ENCODE measurements around the gene TCP11. TPM values are rescaled to one million over a fixed set of nuclear protein-coding genes. Genes with fewer than 3 reads are reported as not detected.

The TCP11 gene
- not detected for total RNA-seq
- long read RNA-seq: 0 reads

- peak; percentile 41 to 61 for ATAC-seq
- intact Hi-C loops (cut with DNase I): loop anchor here in 1 of 2 donors (5.0 to 10.0 kb wide), 4 partner anchors 64 to 266 kb away; no protein-coding TSS in a partner anchor
- peak; percentile 57 for DNase-seq
These were observed at the start of gene TCP11 for GRCh38 chr6:35141007-35141655. TCP11 (minus strand) TSS chr6:35141339; CDS start chr6:35140870, 469 bp downstream.

GRCh38 chr6:35190306-35190705, 49.2 kb upstream of the TCP11 start:
- DNase-seq: no peak
- intact Hi-C loops (cut with DNase I): no loop called here
- no peak for ATAC-seq

GRCh38 chr6:35188886-35189285, 47.7 kb upstream of the TCP11 start:
- intact Hi-C loops (cut with DNase I): no loop called here

GRCh38 chr6:35186571-35186970, 45.4 kb upstream of the TCP11 start:
- DNase-seq (no peak), ATAC-seq (no peak)
- intact Hi-C loops (cut with DNase I): no loop called here

More at GRCh38 chr6:35188886-35189285, 47.7 kb upstream of the TCP11 start:
- DNase-seq (no peak), ATAC-seq (no peak)

- ATAC-seq (no peak), DNase-seq (no peak)
- intact Hi-C loops (cut with DNase I): no loop called here
These were observed 44.8 kb upstream of the TCP11 start for GRCh38 chr6:35185971-35186370.

GRCh38 chr6:35185302-35185681, 44.2 kb upstream of the TCP11 start:
- DNase-seq (peak; percentile 30), ATAC-seq (peak; percentile 47 to 83)

GRCh38 chr6:35184580-35185301, 43.6 kb upstream of the TCP11 start:
- no peak for ATAC-seq
- intact Hi-C loops (cut with DNase I): no loop called here
- DNase-seq: no peak

More at GRCh38 chr6:35185302-35185681, 44.2 kb upstream of the TCP11 start:
- intact Hi-C loops (cut with DNase I): no loop called here

- intact Hi-C loops (cut with DNase I): no loop called here
- ATAC-seq: no peak
- DNase-seq: no peak
These were observed 42.8 kb upstream of the TCP11 start for GRCh38 chr6:35183935-35184334.

- intact Hi-C loops (cut with DNase I): no loop called here
- ATAC-seq (no peak), DNase-seq (no peak)
These were observed 42.1 kb upstream of the TCP11 start for GRCh38 chr6:35183281-35183680.

- peak; percentile 31 to 81 for ATAC-seq
- intact Hi-C loops (cut with DNase I): no loop called here
- DNase-seq: peak; percentile 76
These were observed 40.9 kb upstream of the TCP11 start for GRCh38 chr6:35181933-35182612.

- ATAC-seq (peak; percentile 51 to 56), DNase-seq (no peak)
- intact Hi-C loops (cut with DNase I): no loop called here
These were observed 40.3 kb upstream of the TCP11 start for GRCh38 chr6:35181308-35181932.

- ATAC-seq: no peak
- no peak for DNase-seq
- intact Hi-C loops (cut with DNase I): no loop called here
These were observed 38.9 kb upstream of the TCP11 start for GRCh38 chr6:35179901-35180535.

- DNase-seq (no peak), ATAC-seq (no peak)
- intact Hi-C loops (cut with DNase I): no loop called here
These were observed 38.0 kb upstream of the TCP11 start for GRCh38 chr6:35178932-35179832.

- ATAC-seq: no peak
- no peak for DNase-seq
- intact Hi-C loops (cut with DNase I): no loop called here
These were observed 36.9 kb upstream of the TCP11 start for GRCh38 chr6:35178012-35178411.

- intact Hi-C loops (cut with DNase I): no loop called here
- no peak for DNase-seq
- ATAC-seq: no peak
These were observed 36.5 kb upstream of the TCP11 start for GRCh38 chr6:35177596-35177995.

- DNase-seq (no peak), ATAC-seq (no peak)
- intact Hi-C loops (cut with DNase I): no loop called here
These were observed 36.0 kb upstream of the TCP11 start for GRCh38 chr6:35177157-35177556.

- intact Hi-C loops (cut with DNase I): no loop called here
- DNase-seq: no peak
- no peak for ATAC-seq
These were observed 35.3 kb upstream of the TCP11 start for GRCh38 chr6:35176301-35177024.

GRCh38 chr6:35174501-35174900, 33.4 kb upstream of the TCP11 start:
- intact Hi-C loops (cut with DNase I): no loop called here
- ATAC-seq (no peak), DNase-seq (no peak)
